ENCODE measurements around the gene RELCH.

The RELCH gene

DNA sequence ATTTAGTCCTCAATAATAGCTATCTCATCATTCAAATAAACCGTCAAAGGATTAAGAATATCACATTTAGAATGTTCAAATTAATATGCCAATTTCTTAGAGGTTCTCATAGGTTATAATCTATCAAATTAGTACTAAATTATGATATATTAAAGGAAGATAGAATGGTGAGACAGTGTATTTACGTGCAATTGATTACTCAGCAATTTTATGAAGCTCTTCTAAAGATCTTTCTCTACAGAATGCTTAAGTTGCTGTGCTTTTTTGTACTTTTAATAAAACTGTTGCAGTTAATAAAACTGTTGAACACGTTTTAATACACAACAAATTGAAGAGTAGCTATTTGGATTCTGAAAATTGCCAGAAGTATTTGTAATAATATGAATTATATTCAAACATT, 39.0 kb downstream of the RELCH start:
- no peak for TF ChIP-seq ZFX (IDR thresholded peaks at IDR 0.05)
- TF ChIP-seq, protein P1, sequence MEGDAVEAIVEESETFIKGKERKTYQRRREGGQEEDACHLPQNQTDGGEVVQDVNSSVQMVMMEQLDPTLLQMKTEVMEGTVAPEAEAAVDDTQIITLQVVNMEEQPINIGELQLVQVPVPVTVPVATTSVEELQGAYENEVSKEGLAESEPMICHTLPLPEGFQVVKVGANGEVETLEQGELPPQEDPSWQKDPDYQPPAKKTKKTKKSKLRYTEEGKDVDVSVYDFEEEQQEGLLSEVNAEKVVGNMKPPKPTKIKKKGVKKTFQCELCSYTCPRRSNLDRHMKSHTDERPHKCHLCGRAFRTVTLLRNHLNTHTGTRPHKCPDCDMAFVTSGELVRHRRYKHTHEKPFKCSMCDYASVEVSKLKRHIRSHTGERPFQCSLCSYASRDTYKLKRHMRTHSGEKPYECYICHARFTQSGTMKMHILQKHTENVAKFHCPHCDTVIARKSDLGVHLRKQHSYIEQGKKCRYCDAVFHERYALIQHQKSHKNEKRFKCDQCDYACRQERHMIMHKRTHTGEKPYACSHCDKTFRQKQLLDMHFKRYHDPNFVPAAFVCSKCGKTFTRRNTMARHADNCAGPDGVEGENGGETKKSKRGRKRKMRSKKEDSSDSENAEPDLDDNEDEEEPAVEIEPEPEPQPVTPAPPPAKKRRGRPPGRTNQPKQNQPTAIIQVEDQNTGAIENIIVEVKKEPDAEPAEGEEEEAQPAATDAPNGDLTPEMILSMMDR (conservative IDR thresholded peaks at IDR 0.05) = no peak
- no peak overlapping the region for H3K27ac ChIP-seq

DNA sequence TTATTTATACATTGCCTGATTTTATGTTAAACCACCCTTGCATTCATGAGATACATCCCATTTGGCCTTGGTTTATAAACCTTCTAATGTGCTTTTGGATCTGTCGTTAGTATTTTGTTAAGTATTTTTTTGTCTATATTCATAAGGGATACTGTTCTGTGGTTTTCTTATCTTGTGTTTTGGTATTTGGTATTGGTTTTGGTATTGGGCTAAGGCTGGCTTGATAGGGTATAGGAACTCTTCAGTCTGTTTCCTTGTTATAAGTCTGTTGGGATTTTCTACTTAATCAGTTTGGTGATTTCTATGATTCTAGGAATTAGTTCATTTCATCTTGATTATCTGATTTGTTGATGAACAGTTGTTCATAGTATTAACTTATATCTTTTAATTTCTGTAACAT, 49.2 kb downstream of the RELCH start:
- H3K27ac ChIP-seq = no peak overlapping the region
- TF ChIP-seq ZFX (IDR thresholded peaks at IDR 0.05) = no peak
- TF ChIP-seq, protein P1 (conservative IDR thresholded peaks at IDR 0.05) = no peak

GRCh38 chr18:62239475-62239874, 52.4 kb downstream of the RELCH start:
- TF ChIP-seq, protein P1 (conservative IDR thresholded peaks at IDR 0.05) = no peak; the same call in 1 of the 2 replicates
- TF ChIP-seq ZFX (IDR thresholded peaks at IDR 0.05) = no peak
- H3K27ac ChIP-seq = no peak overlapping the region

DNA sequence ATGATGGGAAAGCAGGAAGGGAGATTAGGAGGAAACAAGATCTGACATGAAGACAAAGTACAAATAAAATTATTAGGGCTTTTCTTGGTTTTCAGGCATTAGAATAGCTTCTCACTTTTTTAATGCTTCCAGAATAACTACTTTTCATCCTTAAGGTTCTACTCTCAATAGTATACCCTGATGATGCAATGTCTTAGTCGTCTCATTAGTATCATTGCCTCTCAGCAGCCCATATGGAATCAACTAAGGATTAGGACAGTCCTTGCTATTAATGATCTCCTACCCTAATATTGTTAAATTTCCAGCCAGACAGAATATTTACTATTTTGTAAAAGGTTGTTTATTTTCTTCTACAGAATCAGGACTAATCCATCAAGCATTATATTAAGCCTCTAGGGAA, 55.9 kb downstream of the RELCH start:
- H3K27ac ChIP-seq = no peak overlapping the region
- TF ChIP-seq, protein P1 (conservative IDR thresholded peaks at IDR 0.05) = no peak

DNA sequence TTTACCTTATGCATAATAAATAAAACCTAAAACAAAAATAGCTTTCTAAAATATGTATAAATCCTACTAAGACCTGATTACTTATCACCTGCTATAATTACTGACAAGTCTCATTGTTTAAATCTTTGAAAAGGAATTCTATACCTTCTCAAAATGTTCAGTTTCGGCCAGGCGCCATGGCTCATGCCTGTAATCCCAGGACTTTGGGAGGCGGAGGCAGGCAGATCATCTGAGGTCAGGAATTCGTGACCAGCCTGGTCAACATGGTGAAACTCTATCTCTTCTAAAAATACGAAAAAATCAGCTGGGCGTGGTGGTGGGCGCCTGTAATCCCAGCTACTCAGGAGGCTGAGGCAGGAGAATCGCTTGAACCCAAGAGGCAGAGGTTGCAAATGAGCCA, 58.1 kb downstream of the RELCH start:
- H3K27ac ChIP-seq = no peak overlapping the region
- TF ChIP-seq ZFX (IDR thresholded peaks at IDR 0.05) = no peak
- TF ChIP-seq, protein P1 (conservative IDR thresholded peaks at IDR 0.05) = no peak

GRCh38 chr18:62245699-62246098, 58.6 kb downstream of the RELCH start:
- no peak for TF ChIP-seq ZFX (IDR thresholded peaks at IDR 0.05)
- TF ChIP-seq, protein P1 (conservative IDR thresholded peaks at IDR 0.05) = no peak; the same call in 1 of the 2 replicates
- no peak overlapping the region for H3K27ac ChIP-seq

GRCh38 chr18:62248313-62248712, 61.3 kb downstream of the RELCH start:
- TF ChIP-seq, protein P1 (conservative IDR thresholded peaks at IDR 0.05) = no peak
- TF ChIP-seq ZFX (IDR thresholded peaks at IDR 0.05) = no peak
- H3K27ac ChIP-seq = no peak overlapping the region

All from C4-2B (cell line).